Stimulated activated naive CD8-positive, alpha-beta T cell treated with anti-CD3 and anti-CD28 coated beads, Interleukin-15, Interleukin-2, amounts not matched to agents 100 U/mL and 50 U/mL, for 24 hours (primary cell): Measurements from ENCODE around the gene RARA.

Experiments used
- ATAC-seq: fragments of 150-1000 bp; cut with Tn5 transposase; one replicate; pipeline ENCODE4 v1.10.0; 2021
- DNase-seq: peaks from one replicate; pipeline ENCODE4 v3.0.0; 2021

Gene RARA

GRCh38 chr17:40309031-40309948, at the start of gene RARA:
Gene RARA (plus strand): TSS chr17:40309180. CDS start chr17:40331219, 22,039 bp downstream.
- ATAC-seq (peak; percentile 38), DNase-seq (no peak)

- ATAC-seq (no peak), DNase-seq (no peak)
Measured at GRCh38 chr17:40259505-40259904, 49.5 kb upstream of the RARA start.

GRCh38 chr17:40260528-40260927, 48.5 kb upstream of the RARA start:
- no peak for DNase-seq
- ATAC-seq: no peak

- no peak for ATAC-seq
- DNase-seq: no peak
Measured at GRCh38 chr17:40264458-40265185, 44.4 kb upstream of the RARA start.

GRCh38 chr17:40265337-40265736, 43.6 kb upstream of the RARA start:
- DNase-seq: no peak
- ATAC-seq: no peak

- no peak for ATAC-seq
- no peak for DNase-seq
Measured at GRCh38 chr17:40266882-40267281, 42.1 kb upstream of the RARA start.

- DNase-seq (no peak), ATAC-seq (no peak)
Measured at GRCh38 chr17:40268141-40268712, 40.8 kb upstream of the RARA start.

- DNase-seq: no peak
- no peak for ATAC-seq
Measured at GRCh38 chr17:40278414-40278813, 30.6 kb upstream of the RARA start.

- no peak for DNase-seq
- ATAC-seq: no peak
Measured at GRCh38 chr17:40279402-40279801, 29.6 kb upstream of the RARA start.

GRCh38 chr17:40281663-40282062, 27.3 kb upstream of the RARA start:
- ATAC-seq (no peak), DNase-seq (no peak)

- peak; percentile 60 for ATAC-seq
- no peak for DNase-seq
Measured at GRCh38 chr17:40283662-40284061, 25.3 kb upstream of the RARA start.

- no peak for DNase-seq
- ATAC-seq: no peak
Measured at GRCh38 chr17:40284085-40284713, 24.8 kb upstream of the RARA start.

- DNase-seq: no peak
- ATAC-seq: no peak
Measured at GRCh38 chr17:40286473-40286872, 22.5 kb upstream of the RARA start.

GRCh38 chr17:40287159-40287493, 21.9 kb upstream of the RARA start:
- no peak for ATAC-seq
- no peak for DNase-seq

GRCh38 chr17:40287494-40288369, 21.2 kb upstream of the RARA start, which contains the start of gene CDC6:
Gene CDC6 (plus strand): TSS chr17:40287879. CDS start chr17:40289421, 1,542 bp downstream.
- peak; percentile 98 for DNase-seq
- peak; percentile 93 for ATAC-seq

- no peak for ATAC-seq
Measured at GRCh38 chr17:40290629-40291280, 18.2 kb upstream of the RARA start.

GRCh38 chr17:40291281-40291664, 17.7 kb upstream of the RARA start:
- ATAC-seq (no peak), DNase-seq (no peak)

More at GRCh38 chr17:40290629-40291280, 18.2 kb upstream of the RARA start:
- no peak for DNase-seq

- ATAC-seq (no peak), DNase-seq (no peak)
Measured at GRCh38 chr17:40293363-40293762, 15.6 kb upstream of the RARA start.

GRCh38 chr17:40295488-40296436, 13.2 kb upstream of the RARA start:
- peak; percentile 87 for ATAC-seq
- DNase-seq: no peak

GRCh38 chr17:40297511-40297910, 11.5 kb upstream of the RARA start:
- DNase-seq: no peak
- ATAC-seq: no peak
